GM12878 (cell line): ENCODE results near the gene ANXA5.

ENCODE experiments used
- EZH2 ChIP-seq: IDR thresholded peaks from 2 replicates; pipeline ENCODE4 v1.6.1; 2012; ENCODE audit warnings: low read depth, mild to moderate bottlenecking, control low read depth, inconsistent platforms, low read length, borderline replicate concordance; ENCODE audit not compliant: control insufficient read depth
- NKRF ChIP-seq: fragments of 450-650 bp; conservative IDR thresholded peaks from 2 replicates; pipeline ENCODE4 v1.6.1; 2017; ENCODE audit warnings: mild to moderate bottlenecking, moderate library complexity
- POLR2AphosphoS5 ChIP-seq: IDR thresholded peaks from 2 replicates; pipeline ENCODE4 v1.6.1; 2011; ENCODE audit warnings: mild to moderate bottlenecking, low read length, inconsistent platforms
- TAF1 ChIP-seq: IDR thresholded peaks from 2 replicates; pipeline ENCODE4 v1.6.1; 2011; ENCODE audit warnings: mild to moderate bottlenecking, low read depth, low read length, borderline replicate concordance
- TF ChIP-seq, protein P1 (sequence below), 3 experiments: IDR thresholded peaks in 2 of 3; conservative IDR thresholded peaks in 1 of 3; 2 replicates each; pipeline ENCODE4 v1.5.1; 2011; ENCODE audit warnings: low read depth in 3 of 3, low read length in 3 of 3, mild to moderate bottlenecking in 3 of 3, control low read depth in 2 of 3, moderate library complexity in 2 of 3, inconsistent platforms in 1 of 3, mixed read lengths in 1 of 3; ENCODE audit not compliant: control insufficient read depth in 2 of 3, insufficient read depth in 1 of 3; ENCODE audit errors: extremely low read depth in 1 of 3

GRCh38 chr4:121642876-121643585, 53.7 kb downstream of the ANXA5 start:
- TF ChIP-seq EZH2 (no peak), TAF1 (no peak), POLR2AphosphoS5 (no peak), NKRF (no peak)
- TF ChIP-seq, protein P1, sequence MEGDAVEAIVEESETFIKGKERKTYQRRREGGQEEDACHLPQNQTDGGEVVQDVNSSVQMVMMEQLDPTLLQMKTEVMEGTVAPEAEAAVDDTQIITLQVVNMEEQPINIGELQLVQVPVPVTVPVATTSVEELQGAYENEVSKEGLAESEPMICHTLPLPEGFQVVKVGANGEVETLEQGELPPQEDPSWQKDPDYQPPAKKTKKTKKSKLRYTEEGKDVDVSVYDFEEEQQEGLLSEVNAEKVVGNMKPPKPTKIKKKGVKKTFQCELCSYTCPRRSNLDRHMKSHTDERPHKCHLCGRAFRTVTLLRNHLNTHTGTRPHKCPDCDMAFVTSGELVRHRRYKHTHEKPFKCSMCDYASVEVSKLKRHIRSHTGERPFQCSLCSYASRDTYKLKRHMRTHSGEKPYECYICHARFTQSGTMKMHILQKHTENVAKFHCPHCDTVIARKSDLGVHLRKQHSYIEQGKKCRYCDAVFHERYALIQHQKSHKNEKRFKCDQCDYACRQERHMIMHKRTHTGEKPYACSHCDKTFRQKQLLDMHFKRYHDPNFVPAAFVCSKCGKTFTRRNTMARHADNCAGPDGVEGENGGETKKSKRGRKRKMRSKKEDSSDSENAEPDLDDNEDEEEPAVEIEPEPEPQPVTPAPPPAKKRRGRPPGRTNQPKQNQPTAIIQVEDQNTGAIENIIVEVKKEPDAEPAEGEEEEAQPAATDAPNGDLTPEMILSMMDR (IDR thresholded peaks at IDR 0.05 in 2 of 3, conservative IDR thresholded peaks at IDR 0.05 in 1 of 3; ENCODE audit: control insufficient read depth in 2 of 3, extremely low read depth in 1 of 3, insufficient read depth in 1 of 3, low read depth in 3 of 3, low read length in 3 of 3), result no peak
